Measurements from ENCODE around the gene MRRF. TPM values are rescaled to one million over a fixed set of nuclear protein-coding genes. Genes with fewer than 3 reads are reported as not detected.

The MRRF gene
- 18.3 to 25.4 TPM (median 21.7 TPM) in 3 replicates for total RNA-seq
- long read RNA-seq, full-length matches to known transcripts = 10 of 19 reads
- long read RNA-seq, partial matches to known transcripts = 0 of 19 reads
- long read RNA-seq, other reads (novel, unspliced or antisense) = 9 of 19 reads

GRCh38 chr9:122264360-122265148 is at the start of gene MRRF, which contains the start of gene RBM18:
TSS of gene MRRF (plus strand) at chr9:122264882. CDS start at chr9:122270892, 6,010 bp downstream.
TSS of gene RBM18 (minus strand) at chr9:122264840. CDS start at chr9:122261492, 3,348 bp downstream.
- peak; percentile 96 for DNase-seq (ENCODE audit: low spot score)
- Mint-ChIP-seq H3K9me3 (ENCODE audit: low read depth) (no peaks in the 10 kb centered on the region), H3K27me3 (ENCODE audit: low read depth) (no peaks in the 10 kb centered on the region), H3K4me1 (ENCODE audit: low read depth) (peaks cover 42% of the 10 kb centered on the region), H3K4me3 (ENCODE audit: unreplicated experiment) (peak within 1 kb of the TSS; percentile 95), H3K36me3 (ENCODE audit: low read depth) (peaks cover 6% of the 10 kb centered on the region), H3K27ac (ENCODE audit: unreplicated experiment) (peak within 1 kb of the TSS; percentile 99)
- no peak for TF ChIP-seq CTCF (IDR thresholded peaks at IDR 0.05)

GRCh38 chr9:122215663-122216062 is 49.0 kb upstream of the MRRF start:
- no peaks in the 10 kb centered on the region for H3K36me3 Mint-ChIP-seq (ENCODE audit: low read depth)
- peaks cover 85% of the 10 kb centered on the region for H3K27me3 Mint-ChIP-seq (ENCODE audit: low read depth)
- H3K27ac Mint-ChIP-seq (ENCODE audit: unreplicated experiment) = no peak overlapping the region
- H3K9me3 Mint-ChIP-seq (ENCODE audit: low read depth) = no peaks in the 10 kb centered on the region
- DNase-seq (ENCODE audit: low spot score) = no peak
- TF ChIP-seq CTCF (IDR thresholded peaks at IDR 0.05) = no peak
- no peak overlapping the region for H3K4me3 Mint-ChIP-seq (ENCODE audit: unreplicated experiment)
- H3K4me1 Mint-ChIP-seq (ENCODE audit: low read depth) = peaks cover 32% of the 10 kb centered on the region

GRCh38 chr9:122216138-122216797 is 48.4 kb upstream of the MRRF start:
- no peak overlapping the region for H3K27ac Mint-ChIP-seq (ENCODE audit: unreplicated experiment)
- peaks cover 83% of the 10 kb centered on the region for H3K27me3 Mint-ChIP-seq (ENCODE audit: low read depth)
- peaks cover 32% of the 10 kb centered on the region for H3K4me1 Mint-ChIP-seq (ENCODE audit: low read depth)
- no peak overlapping the region for H3K4me3 Mint-ChIP-seq (ENCODE audit: unreplicated experiment)
- H3K36me3 Mint-ChIP-seq (ENCODE audit: low read depth) = no peaks in the 10 kb centered on the region
- TF ChIP-seq CTCF (IDR thresholded peaks at IDR 0.05) = no peak
- H3K9me3 Mint-ChIP-seq (ENCODE audit: low read depth) = no peaks in the 10 kb centered on the region
- no peak for DNase-seq (ENCODE audit: low spot score)

- Mint-ChIP-seq H3K27me3 (ENCODE audit: low read depth) (peaks cover 83% of the 10 kb centered on the region), H3K36me3 (ENCODE audit: low read depth) (no peaks in the 10 kb centered on the region), H3K27ac (ENCODE audit: unreplicated experiment) (no peak overlapping the region), H3K4me3 (ENCODE audit: unreplicated experiment) (no peak overlapping the region), H3K4me1 (ENCODE audit: low read depth) (peaks cover 32% of the 10 kb centered on the region), H3K9me3 (ENCODE audit: low read depth) (no peaks in the 10 kb centered on the region)
- DNase-seq (ENCODE audit: low spot score) = no peak
- no peak for TF ChIP-seq CTCF (IDR thresholded peaks at IDR 0.05)
Measured at GRCh38 chr9:122216798-122217418, 47.8 kb upstream of the MRRF start.

- no peak for DNase-seq (ENCODE audit: low spot score)
- Mint-ChIP-seq H3K36me3 (ENCODE audit: low read depth) (no peaks in the 10 kb centered on the region), H3K27me3 (ENCODE audit: low read depth) (peaks cover 83% of the 10 kb centered on the region), H3K4me3 (ENCODE audit: unreplicated experiment) (no peak overlapping the region), H3K9me3 (ENCODE audit: low read depth) (no peaks in the 10 kb centered on the region), H3K27ac (ENCODE audit: unreplicated experiment) (no peak overlapping the region), H3K4me1 (ENCODE audit: low read depth) (peaks cover 32% of the 10 kb centered on the region)
- no peak for TF ChIP-seq CTCF (IDR thresholded peaks at IDR 0.05)
Measured at GRCh38 chr9:122217640-122218039, 47.0 kb upstream of the MRRF start.

Data from chondrocyte (in vitro differentiated cells).